NCI-H2196 treated with DMSO at 0.1 percent for 48 hours (cell line): ENCODE data around the gene ANKRD49.

Experiments used
- DNase-seq: peaks from one replicate; lab custom pipeline; 2025; ENCODE audit not compliant: unreplicated experiment; lab: John Stamatoyannopoulos, UW

The ANKRD49 gene, protein sequence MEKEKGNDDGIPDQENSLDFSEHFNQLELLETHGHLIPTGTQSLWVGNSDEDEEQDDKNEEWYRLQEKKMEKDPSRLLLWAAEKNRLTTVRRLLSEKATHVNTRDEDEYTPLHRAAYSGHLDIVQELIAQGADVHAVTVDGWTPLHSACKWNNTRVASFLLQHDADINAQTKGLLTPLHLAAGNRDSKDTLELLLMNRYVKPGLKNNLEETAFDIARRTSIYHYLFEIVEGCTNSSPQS

DNA sequence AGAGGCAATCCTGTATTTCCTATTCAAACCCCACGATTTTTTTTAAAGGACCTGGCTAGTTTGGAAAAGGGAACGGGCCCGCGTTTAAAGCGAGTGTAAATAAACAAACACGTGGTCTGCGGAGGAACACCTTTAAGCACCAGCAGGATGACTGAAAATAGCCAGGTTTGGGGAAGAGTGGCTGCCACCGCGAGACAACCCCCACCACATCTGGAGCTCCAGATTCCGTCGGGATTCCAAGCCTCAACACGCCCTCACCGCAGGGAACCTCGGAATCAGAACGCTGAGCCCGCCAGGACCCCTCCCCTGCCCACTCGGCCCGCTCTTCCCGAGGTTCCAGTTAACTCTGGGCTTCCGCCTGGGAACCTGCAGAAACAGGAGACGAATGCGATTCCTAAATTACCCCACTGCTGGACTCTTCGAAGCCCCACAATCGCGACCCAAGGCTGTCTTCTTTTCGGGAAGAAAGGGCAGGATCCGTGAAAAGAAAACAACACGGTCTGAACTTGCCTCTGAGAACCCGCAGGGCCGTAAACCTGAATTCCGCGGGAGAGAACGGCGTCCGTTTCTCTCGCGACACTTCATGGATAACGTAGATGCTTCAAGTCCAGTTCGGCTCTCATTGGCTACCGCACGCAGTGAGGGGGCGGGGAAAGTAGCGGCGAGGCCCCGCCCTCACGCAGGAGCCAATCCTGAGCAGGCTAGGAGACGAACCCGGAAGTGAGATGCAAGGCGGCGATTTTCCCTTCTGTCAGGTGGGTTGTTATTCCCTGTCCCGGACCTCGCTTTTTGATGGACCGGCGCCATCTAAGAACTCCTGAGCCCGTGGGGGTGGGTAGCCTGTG, at the start of gene ANKRD49, which contains the start of gene MRE11:
Gene ANKRD49 (plus strand): TSS at position 704 of the 845 bp plus-strand sequence. CDS start 2,710 bp downstream, outside the sequence.
Gene MRE11 (minus strand): TSS at position 564 of the 845 bp plus-strand sequence. CDS start 1,043 bp downstream, outside the sequence.
- DNase-seq: peak; percentile 91

DNA sequence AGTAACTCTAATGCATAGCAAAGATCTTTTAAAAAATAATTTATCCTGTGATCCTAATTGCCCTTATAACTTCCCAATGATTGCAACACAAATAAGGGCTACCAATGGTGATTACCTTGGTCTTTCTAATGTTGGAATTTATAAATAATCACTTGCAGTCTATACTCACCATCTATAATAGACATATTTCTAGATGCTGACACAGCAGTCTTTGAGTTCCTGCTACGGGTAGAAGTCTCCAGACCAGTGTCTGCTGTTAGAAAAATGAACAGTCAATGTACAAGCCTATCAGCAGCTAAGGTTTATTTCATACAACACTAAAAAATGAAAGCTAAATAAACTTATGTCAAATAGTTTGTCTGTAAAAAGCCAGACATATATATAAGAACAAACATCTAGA, 48.1 kb upstream of the ANKRD49 start:
- no peak for DNase-seq

DNA sequence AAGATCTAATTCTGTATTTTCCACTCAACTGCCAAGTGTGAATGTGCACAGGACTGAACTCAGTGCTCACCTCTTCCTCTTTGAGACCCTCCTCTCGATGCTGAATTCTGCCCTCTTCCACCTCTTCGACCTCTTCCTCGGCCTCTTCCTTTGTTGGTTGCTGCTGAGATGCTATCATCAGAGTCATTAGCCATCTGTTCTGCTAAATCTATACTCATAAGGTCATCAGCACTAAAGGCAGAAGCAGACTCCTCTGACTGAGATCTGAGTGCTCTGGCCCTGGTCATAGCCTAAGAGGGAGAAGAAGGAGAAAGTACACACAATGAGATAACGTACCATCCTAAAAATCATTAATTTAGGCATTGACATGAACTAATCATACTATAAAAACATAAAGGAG, 46.6 kb upstream of the ANKRD49 start:
- DNase-seq: no peak

DNA sequence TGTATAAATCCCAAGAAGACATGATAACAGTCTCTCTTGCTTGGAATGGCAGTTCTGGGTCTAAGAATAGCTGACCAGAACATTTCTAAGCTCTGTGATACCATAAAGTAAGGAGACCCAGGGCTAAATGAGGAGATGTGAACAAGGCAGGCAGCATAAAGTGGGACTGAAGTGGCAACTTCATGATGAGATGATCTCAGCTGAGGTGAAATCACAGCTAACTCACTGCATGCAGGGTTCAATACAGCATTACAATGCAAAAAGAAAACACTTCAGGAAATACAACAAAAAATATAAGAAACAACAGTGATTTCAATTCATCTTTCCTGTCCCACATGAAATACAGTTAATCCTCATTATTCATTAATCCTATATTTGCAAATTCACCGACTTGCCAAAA, 44.8 kb upstream of the ANKRD49 start:
- DNase-seq: no peak

DNA sequence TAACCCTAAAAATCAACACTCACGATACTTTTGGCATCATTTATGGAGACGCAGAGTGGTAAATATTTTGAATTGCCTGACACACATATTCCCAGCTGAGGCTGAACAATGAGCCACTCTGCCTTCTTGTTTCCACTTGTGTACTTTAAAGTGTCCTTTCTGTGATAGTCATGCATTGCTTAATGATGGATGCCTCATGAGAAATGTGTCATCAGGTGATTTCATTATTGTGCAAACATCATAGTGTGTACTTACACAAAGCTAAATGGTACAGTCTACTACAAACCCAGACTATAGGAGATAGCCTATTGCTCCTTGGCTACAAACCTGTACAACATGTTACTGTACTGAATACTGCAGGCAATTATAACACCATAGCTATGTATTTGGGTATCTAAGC, 44.3 kb upstream of the ANKRD49 start:
- no peak for DNase-seq

DNA sequence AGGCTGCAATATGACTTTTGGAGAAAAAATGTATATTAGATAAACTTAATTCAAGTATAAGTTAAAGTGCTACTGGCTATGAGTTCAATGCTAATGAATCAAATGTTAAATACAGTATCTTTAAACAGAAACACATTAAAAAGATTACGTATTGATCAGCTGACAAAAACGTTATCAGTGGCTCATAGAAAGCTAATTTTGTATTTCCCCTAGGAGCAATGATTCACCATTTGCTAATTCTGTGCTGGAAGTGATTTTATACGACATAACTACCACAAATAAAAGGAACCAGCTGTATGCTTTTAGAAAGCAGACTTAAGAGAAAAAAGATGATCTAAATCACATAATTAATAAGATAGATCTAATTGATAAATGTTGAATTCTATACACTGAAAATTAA, 43.7 kb upstream of the ANKRD49 start:
- no peak for DNase-seq

DNA sequence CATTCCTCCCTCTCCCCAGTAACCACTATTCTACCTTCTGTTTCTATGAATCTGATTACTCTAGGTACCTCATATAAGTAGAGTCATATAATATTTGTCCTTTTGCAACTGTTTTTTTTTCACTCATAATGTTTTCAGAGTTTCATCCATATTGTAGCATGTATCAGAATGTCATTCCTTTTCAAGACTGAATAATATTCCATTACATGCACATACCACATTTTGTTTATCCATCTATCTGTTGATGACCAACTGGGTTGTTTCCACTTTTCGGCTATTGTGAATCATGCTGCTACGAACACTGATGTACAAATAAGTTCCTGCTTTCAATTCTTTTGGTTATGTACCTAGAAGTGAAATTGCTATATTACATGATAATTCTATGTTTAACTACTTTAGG, 40.8 kb upstream of the ANKRD49 start:
- no peak for DNase-seq

DNA sequence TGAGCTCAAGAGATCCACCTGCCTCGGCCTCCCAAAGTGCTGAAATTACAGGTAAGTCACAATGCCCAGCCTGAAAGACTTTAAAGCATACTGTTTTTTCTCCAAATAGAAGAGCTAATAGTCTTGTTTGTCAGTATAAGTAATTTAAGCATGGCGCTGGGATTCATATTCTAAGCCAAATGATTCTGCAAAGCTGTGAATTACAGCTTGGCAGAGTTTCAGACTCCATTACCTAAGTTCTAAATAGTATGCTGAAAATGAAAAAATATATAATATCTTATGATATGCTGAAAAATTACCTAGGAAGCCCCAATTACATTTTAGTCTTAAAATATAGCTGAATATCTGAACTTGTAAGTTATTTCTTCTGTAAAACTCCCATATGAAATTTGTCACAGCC, 39.5 kb upstream of the ANKRD49 start:
- no peak for DNase-seq

DNA sequence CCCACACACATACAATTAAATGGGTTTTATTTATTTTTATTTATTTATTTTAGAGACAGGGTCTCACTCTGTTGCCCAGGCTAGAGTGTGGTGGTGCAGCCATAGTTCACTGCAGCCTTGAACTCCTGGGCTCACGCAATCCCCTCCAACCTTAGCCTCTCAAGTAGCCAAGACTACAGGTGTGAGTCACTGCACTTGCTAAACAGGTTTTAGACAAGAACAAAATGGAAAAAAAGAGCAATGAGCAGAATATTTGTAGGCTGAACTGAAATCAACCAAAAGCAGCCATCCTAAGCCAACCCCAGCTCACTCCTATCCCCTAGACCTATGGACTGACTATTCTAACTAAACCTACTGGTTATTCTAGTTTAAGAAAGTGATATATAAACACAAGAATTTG, 37.9 kb upstream of the ANKRD49 start:
- no peak for DNase-seq

DNA sequence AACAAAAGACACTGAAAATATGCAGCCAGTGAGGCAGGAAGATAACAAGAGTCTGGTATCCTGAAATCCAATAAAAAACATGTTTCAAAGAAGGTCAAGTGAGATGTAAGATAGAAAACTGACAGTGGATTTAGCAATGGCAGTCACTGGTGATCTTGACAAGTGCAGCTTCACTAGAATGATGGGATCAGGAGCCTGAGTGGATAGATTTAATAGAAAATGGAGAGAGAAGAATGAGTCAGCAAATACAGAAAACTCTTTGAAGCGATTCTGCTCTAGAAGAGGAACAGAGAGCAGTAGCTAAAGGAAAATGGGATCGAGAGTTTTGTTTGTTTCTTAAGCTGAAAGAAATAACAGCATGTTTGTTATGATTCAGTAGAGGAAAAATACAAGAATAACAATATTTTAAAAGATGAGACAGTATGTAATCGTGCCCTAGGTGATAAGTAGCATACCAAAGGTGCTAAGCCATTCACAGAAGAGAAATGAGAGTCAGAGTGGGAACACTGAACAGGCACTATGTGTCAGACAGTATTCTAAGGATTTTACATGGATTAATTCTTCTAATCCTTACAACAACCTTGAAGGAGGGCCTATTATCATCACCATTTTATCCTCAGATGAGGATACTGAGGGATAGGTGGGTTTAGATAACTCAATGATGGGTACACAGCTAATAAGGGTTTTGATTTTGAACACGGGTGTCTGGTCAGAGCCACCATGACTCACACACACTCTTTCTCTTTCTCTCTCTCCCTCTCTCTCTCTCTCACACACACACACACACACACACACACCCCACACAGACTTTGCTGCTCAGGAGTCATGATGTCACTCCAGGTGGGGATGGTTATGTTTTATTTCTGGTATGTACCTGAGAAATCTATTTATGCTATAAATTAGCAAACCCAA, 36.4 kb upstream of the ANKRD49 start:
- DNase-seq: no peak

DNA sequence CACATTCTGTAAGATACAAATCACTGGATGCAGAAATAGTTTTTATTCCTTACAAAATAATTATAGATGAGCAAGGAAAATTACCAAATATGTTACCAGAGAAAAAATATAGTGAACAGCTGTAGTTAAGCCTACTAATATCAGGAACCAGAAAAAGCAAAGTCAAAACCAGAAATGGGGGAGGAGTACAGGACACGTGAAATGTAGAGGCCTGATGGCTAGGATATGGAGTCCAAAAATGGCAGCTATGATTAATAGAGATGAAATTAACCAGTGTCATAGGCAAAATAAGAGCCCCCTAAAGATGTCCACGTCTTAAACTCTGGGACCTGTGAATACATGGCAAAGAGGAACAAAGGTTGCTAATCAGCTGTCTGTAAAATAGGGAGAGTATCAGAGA, 34.2 kb upstream of the ANKRD49 start:
- no peak for DNase-seq

DNA sequence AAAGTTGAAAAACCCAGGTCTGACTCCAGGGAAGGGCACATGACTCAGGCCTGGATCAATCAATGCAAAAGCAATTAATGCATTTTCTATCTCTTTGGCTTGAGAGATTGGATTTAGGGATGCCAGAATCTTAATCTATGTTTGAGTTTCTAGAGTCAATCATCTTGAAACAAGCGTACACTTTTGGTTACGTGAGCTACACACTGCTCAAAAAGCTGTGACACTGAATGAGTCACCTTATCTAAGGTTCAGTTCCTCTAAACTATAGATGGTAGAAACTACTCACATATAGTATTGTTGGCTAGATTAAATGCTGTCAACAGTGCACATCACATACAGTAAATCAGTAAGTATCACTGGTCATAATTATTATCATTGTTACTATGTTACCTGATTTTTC, 24.4 kb upstream of the ANKRD49 start:
- no peak for DNase-seq

DNA sequence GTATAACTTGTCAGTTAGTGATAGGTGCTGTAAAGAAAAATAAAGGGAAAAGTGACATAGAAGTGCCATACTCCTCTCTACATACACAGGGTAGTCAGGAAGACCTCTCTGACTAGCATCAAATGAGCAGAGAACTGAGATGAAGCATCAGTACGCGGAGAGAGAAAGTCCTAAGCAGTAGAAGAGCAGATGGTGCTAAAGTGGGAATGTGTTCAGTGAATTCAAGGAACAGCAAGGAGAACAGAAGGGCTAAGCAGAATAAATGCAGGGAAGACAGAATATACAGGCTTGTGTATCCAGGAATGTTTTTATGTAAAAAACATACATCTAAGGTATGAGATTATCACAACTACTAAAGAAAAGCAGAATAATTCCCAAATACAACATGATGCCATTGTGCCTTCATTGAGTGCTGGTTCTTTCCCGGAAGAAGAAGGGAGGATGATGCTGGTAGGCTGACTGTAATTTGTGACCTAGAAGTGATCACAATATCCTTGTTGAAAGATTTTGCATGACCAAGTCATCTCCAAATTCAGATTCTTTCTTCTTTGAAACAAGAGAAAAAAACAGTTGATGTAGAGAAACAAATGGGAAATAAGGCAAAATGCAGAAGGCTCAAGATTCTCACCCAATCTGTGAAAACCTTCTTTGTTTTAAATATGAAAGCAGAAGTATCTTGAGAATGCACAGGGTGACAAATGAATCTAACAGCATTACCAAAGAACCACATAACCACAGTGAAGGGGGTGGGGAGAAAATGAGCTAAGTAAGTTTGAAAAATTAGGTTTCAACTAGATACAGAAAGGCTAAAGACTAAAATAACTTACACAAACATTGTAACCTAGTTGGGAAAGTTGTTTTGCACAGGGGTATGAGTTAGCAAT, 20.6 kb upstream of the ANKRD49 start:
- DNase-seq: no peak

DNA sequence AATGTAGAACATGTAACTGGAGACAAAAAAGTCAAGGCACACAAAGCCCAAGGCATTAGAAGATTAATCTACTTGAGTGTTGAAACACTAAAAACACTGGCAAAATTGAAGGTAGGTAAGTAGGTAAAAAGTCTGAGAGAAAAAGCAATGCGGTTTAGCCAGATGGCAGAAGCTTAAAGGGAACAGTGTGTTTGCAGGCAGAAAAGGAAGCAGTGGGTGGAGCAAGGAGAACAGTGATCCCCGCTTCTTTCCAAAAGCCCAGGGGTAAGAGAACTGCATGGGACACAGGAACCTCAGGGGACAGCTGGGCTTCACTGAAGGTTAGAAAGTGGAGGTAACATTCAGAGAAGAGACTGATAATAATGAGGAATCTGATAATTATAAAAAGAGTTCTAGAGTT, 16.2 kb upstream of the ANKRD49 start:
- no peak for DNase-seq

DNA sequence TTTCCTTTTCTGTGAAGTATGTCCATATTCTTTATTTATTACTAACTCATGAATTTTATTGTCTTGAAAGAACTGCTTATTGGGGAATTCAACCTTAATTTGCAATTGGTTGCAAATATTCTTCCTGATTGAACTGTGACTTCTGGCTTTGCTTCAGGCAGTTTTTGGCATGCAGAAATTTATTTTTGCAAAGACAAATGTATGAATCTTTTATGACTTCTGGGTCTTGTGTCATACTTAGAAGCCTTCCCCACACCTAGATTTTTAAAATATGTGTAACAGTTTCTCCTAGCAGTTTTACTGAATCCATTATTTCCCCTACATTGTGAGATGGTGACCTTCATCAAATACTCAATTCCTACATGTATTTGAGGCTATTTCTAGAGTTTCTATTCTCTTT, 12.4 kb upstream of the ANKRD49 start:
- no peak for DNase-seq

DNA sequence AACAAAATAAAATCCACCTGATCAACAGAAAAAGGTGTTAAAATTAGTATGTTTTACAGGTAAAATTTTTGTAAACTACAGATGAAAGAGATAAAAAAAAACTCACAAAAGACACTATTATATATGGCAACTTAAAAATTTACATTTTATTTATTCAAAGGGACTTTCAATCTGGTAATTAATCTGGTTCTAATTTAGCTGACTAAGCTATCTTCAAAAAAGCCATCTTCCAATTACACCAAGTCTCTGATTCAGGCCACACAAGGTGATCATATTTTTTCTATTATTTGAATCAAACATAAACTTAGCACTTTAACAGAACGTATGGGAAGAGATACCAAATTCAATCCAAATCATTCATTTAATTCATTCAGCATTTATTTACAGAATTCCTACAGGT, 7.7 kb upstream of the ANKRD49 start:
- DNase-seq: no peak

DNA sequence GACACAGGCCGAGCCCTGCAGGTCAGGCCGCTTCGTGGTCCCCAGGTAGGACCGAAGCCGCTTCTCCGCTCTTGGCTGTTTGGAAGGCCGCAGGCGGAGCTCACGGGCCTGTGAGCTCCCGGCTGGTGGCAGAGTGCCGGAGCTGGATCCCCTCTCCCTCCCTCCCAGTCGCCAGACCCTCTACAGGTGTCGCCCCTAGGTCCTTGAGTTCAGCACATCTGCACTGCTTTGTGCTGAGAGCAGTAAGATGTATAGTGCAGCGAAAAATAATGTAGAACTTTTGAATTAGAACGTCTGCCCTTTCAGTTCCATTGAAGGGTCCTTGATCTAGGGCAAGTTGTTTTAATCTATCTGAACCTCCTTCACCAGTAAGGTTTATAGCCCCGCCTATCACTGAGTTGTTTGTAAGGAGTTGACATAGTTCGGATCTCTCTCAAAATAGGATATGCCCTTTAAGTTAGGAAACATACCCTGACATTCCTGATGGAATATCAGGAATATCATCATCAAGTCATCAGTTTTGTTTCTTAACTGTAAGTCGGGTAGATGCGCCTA, 419 bp downstream of the ANKRD49 start:
- no peak for DNase-seq

DNA sequence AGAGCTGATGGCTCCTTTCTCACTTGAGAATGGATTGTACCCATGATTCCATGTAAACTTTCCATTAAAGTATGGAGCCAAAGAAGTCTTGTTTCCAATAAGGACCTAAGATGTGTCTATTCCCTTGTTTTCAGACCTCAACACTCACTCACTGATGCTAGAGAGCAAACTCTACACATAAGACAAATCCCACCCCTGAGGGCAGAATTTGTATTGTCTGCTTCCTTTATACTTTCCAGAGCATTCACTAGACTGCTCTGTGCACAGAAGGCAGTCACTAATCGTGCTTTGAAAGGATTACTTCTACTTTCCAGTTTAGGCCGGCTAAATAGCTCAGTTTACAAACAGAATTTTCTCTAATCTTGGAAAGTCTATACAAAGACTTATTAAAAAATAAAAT, 6.4 kb downstream of the ANKRD49 start:
- no peak for DNase-seq

DNA sequence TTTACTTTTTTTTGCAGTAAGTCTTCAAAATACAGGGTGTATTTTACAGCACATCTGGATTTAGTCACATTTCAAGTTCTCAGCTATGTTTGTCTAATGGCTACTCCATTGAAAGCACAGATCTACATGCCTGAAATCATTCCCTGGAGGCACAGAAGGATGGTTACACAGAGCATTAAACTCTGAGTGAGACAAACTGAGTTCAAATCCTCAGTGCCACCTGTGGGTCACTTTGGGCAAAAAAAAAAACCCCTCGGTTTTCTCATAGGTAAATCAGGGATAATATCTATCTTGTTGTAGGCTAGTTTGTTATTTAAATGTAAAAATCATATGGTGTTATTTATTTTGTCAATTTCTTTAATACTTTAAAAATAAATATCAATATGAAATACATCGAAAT, 7.7 kb downstream of the ANKRD49 start:
- DNase-seq: no peak

DNA sequence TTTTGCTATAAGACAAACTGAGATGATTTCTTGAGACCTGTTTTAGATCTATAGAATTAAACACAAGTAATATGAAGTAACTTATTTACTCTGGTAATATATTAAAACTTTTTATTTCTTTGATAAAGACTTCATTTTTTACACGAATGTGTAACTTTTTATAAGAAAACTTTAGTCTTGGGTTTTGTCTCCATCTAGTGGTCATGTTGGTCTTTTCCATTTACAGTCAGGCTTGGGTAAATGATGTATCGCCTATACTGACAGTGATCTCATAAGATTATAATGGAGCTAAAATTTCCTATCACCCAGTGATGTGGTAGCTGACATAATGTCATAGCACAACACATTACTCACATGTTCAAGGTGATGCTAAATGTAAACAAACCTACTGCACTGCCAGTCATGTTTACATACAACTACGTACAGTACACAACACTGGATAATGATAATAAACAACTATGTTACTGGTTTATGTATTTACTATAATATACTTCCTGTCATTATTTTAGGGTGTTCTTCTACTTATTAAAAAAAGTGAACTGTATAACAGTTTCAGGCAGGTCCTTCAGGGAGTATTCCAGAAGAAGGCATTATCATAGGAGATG, 11.0 kb downstream of the ANKRD49 start:
- DNase-seq: no peak
